ENCODE data around the gene CCR5.

CCR5 gene

DNA sequence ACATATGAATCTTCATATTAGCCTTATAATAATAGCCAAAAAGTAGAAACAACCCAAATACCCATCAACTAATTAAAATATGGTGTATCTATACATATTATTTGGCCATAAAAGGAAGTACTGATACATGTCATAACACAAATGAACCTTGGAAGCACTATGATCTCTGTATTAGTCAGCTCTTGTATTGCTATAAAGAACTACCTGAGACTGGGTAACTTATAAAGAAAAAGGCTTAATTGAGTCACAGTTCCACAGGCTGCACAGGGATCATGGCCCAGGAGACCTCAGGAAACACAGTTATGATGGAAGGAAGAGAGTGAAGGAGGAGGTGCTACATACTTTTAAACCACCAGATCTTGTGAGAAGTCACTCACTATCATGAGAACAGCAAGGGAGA is 32.8 kb upstream of the CCR5 start:
- no peak overlapping the region for H3K4me3 ChIP-seq (replicated peaks; ENCODE audit: low read depth, low read length)
- TF ChIP-seq, protein P1, sequence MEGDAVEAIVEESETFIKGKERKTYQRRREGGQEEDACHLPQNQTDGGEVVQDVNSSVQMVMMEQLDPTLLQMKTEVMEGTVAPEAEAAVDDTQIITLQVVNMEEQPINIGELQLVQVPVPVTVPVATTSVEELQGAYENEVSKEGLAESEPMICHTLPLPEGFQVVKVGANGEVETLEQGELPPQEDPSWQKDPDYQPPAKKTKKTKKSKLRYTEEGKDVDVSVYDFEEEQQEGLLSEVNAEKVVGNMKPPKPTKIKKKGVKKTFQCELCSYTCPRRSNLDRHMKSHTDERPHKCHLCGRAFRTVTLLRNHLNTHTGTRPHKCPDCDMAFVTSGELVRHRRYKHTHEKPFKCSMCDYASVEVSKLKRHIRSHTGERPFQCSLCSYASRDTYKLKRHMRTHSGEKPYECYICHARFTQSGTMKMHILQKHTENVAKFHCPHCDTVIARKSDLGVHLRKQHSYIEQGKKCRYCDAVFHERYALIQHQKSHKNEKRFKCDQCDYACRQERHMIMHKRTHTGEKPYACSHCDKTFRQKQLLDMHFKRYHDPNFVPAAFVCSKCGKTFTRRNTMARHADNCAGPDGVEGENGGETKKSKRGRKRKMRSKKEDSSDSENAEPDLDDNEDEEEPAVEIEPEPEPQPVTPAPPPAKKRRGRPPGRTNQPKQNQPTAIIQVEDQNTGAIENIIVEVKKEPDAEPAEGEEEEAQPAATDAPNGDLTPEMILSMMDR (IDR thresholded peaks at IDR 0.05; ENCODE audit: low read depth, low read length, missing control alignments): no peak
- no peak for DNase-seq (ENCODE audit: extremely low read depth, low read depth)

DNA sequence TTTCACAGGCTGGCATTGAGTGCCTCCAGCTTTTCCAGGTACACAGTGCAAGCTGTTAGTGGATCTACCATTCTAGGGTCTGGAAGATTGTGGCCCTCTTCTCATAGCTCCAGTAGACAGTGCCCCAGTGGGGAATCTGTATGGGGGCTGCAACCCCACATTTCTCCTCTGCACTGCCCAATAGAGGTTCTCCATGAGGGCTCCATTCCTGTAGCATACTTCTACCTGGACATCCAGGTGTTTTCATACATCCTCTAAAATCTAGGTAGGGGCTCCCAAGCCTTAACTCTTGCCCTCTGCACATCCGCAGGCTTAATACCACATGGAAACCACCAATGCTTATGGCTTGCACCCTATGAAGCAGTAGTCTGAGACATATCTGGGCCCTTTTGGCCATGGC is 31.9 kb upstream of the CCR5 start:
- H3K4me3 ChIP-seq (replicated peaks; ENCODE audit: low read depth, low read length): no peak overlapping the region
- DNase-seq (ENCODE audit: extremely low read depth, low read depth): no peak
- TF ChIP-seq, protein P1 (IDR thresholded peaks at IDR 0.05; ENCODE audit: low read depth, low read length, missing control alignments): no peak

DNA sequence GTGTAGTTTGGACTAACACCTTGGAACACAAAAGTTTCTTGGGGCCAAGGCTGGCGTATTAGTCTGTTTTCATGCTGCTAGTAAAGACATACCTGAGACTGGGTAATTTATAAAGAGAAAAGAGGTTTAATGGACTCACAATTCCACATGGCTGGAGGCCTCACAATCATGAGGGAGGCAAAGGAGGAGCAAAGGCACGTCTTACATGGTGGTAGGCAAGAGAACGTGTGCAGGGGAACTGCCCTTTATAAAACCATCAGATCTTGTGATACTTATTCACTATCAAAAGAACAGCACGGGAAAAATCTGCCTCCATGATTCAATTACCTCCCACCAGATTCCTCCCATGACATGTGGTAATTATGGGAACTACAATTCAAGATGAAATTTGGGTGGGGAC is 26.3 kb upstream of the CCR5 start:
- no peak overlapping the region for H3K4me3 ChIP-seq (replicated peaks; ENCODE audit: low read depth, low read length)
- no peak for DNase-seq (ENCODE audit: extremely low read depth, low read depth)
- TF ChIP-seq, protein P1 (IDR thresholded peaks at IDR 0.05; ENCODE audit: low read depth, low read length, missing control alignments): no peak

DNA sequence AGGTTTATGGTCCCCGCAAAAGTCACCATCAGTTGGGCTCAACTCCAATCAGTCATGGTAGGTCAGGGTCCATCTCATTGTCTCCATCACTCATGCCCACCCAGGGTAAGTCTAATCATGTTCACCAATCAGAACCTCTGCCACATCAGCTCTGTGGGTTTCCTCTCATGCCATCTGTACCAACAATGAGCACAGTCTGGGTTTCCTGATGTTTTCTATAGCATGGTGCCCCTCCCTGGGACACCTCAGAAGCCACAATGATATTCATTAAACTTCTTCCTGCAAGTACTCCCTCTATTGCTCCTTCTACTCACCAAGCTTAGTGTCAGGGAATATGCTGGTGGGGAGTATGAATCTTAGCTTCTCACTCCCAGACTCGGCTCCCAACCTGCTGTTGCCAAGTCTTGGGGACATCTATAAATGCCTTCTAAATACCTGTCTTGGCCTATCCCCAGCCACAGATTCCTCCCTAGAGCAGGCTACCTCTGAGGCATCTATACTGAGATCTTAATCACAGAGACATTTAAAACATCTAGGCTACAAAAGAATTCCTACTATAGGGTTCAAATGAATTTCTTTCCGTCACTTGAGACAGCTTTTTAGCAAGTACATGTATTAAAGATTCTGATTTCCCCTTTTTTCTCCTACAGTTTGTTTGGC is 21.8 kb upstream of the CCR5 start:
- H3K4me3 ChIP-seq (replicated peaks; ENCODE audit: low read depth, low read length): no peak overlapping the region
- TF ChIP-seq, protein P1 (IDR thresholded peaks at IDR 0.05; ENCODE audit: low read depth, low read length, missing control alignments): no peak
- DNase-seq (ENCODE audit: extremely low read depth, low read depth): no peak

DNA sequence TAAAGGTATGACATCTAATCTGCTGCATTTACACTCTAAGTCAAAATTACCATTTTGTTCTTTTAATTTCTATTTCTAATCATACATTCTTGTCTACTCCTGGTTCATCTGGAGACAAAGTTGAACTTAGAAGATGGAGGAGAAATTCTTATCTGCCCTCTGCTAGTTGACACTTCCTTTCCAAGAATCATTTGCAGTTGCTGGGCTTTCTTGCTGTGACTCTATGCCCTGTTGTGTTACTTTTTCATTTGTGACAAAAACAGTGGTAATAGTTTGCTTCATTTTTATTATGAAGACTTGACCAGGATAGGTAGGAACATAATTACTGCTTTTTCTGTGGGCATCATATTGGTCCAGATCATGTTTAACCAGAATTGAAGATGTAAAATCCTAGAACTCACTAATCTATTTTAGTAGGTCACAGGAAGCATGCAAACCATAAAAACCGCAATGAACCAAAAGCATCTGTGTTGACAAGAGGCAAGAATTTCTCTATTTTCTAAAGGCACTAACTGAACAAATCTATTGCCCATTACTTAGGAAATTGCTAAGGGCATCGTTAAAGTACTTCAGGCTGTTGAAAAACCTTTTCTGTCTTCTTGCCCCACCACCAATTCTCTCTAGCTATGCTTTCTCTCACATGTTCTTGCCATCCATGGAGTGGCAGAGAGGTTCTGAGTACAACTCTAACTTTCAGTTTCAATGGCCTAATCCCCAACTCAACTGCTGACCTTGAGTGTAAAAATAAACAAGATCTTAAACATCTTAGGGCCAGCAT is 21.1 kb upstream of the CCR5 start:
- TF ChIP-seq, protein P1 (IDR thresholded peaks at IDR 0.05; ENCODE audit: low read depth, low read length, missing control alignments): no peak
- no peak overlapping the region for H3K4me3 ChIP-seq (replicated peaks; ENCODE audit: low read depth, low read length)
- no peak for DNase-seq (ENCODE audit: extremely low read depth, low read depth)

DNA sequence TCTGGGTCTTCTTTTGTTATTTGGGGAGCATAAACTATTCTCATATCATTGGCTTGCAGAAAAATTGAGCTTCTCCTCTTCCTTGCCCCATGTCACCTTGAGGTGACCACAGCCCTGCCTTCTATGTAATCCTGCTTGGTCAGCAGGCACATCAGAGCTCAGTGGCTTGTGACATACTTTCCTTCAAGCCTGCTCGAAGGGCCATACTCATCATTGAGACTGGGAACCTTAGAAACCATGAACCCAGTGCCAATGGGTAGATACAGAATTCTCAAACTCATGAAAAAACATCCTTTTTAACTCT is 20.5 kb upstream of the CCR5 start:
- no peak overlapping the region for H3K4me3 ChIP-seq (replicated peaks; ENCODE audit: low read depth, low read length)
- DNase-seq (ENCODE audit: extremely low read depth, low read depth): no peak
- TF ChIP-seq, protein P1 (IDR thresholded peaks at IDR 0.05; ENCODE audit: low read depth, low read length, missing control alignments): no peak

Data from HFF-Myc (cell line).